ENCODE measurements around the gene CACNA1G.

Gene CACNA1G

DNA sequence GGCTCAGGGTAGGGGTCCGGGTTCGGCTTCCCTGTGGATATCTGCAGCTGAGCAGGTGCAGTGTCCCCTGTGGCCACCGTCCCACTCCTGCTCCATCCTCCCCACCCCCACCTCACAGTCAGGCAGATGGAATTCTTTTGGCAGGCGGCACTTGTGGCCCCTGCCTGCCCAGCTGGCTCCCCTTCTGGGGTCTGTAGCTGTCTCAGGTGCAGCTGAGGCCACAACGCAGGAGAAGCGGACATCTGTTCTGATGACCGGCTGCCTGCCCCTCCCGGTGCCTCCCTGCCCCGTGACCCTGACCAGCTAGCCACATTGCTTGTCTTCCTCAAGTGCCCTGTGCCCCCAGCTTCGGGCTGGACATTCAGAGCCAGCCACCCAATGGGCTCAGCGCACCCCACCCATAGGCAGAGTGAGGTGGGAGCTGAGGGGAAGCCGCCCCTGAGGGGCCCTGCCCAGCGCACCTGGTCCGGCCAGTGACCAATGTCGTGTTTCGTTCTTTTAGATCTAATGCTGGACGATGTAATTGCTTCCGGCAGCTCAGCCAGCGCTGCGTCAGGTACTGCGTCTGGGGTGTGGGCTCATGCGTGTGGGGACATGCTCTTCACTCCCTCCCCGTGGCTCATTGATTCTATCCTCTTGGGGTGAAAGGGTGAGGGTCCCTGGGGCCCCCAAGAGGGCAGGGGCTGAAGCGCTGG, 49.0 kb downstream of the CACNA1G start:
- H3K4me1 ChIP-seq (ENCODE audit: control insufficient read depth, insufficient read depth, low read length) = peaks cover 15% of the 10 kb centered on the region
- no peak overlapping the region for H3K27ac ChIP-seq (ENCODE audit: insufficient read depth, low read depth, low read length, poor library complexity, severe bottlenecking)
- H3K36me3 ChIP-seq (ENCODE audit: control insufficient read depth, insufficient read depth, low read length) = no peaks in the 10 kb centered on the region
- H3K9me3 ChIP-seq (ENCODE audit: control insufficient read depth, low read length) = no peaks in the 10 kb centered on the region
- no peak overlapping the region for H3K4me3 ChIP-seq (ENCODE audit: insufficient read depth, low read depth, low read length)
- no peaks in the 10 kb centered on the region for H3K27me3 ChIP-seq (ENCODE audit: control insufficient read depth, insufficient read depth, low read length, poor library complexity, severe bottlenecking)
- WGBS, 2 experiments = 88 to 89% methylated on average over 24 of the region's 24 CpGs

DNA sequence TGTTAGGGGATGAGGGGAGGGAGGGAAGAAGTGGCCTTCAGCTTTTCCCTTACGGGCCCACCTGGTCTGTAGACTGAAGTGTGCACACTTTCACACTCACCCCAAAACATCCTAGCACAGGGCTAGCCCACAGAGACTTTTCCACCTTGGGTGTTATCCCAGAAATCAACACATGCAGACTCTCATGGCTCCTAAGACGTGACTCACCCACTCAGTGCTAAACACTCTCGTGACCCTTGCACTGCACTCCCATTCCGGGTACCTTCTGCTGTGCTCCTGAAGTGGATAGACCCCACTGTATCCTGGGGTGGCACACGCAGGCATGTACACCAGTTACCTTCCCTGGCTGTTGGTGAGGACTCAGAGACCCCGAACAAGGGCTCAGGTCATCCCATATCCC, 51.1 kb downstream of the CACNA1G start:
- Histone ChIP-seq H3K4me3 (ENCODE audit: insufficient read depth, low read depth, low read length) (no peak overlapping the region), H3K36me3 (ENCODE audit: control insufficient read depth, insufficient read depth, low read length) (no peaks in the 10 kb centered on the region), H3K27me3 (ENCODE audit: control insufficient read depth, insufficient read depth, low read length, poor library complexity, severe bottlenecking) (no peaks in the 10 kb centered on the region), H3K4me1 (ENCODE audit: control insufficient read depth, insufficient read depth, low read length) (peaks cover 15% of the 10 kb centered on the region), H3K27ac (ENCODE audit: insufficient read depth, low read depth, low read length, poor library complexity, severe bottlenecking) (no peak overlapping the region), H3K9me3 (ENCODE audit: control insufficient read depth, low read length) (no peaks in the 10 kb centered on the region)
- WGBS, 2 experiments = 90 to 95% methylated on average over 6 of the region's 6 CpGs

DNA sequence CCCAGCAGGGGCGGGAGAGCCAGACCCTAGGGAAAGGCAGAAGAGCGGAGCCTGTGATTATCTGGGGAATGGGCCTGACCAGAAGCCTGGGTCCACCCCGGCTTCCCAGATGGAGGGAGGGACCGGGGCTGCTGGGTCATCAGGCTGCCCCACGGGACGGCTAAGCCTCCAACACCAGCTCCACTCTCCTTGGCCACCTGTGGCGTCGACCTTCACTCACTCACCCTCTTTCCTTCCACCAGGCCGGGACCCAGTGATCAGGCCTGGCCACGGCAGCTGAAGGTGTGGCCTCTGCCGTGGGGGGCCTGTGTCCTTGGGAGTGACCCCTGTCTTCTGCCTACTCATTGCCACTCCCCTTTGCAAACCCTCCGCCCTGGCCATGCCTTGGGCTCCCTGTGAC, 51.8 kb downstream of the CACNA1G start:
- WGBS, 2 experiments = 86 to 87% methylated on average over 12 of the region's 12 CpGs
- H3K4me1 ChIP-seq (ENCODE audit: control insufficient read depth, insufficient read depth, low read length) = peaks cover 15% of the 10 kb centered on the region

DNA sequence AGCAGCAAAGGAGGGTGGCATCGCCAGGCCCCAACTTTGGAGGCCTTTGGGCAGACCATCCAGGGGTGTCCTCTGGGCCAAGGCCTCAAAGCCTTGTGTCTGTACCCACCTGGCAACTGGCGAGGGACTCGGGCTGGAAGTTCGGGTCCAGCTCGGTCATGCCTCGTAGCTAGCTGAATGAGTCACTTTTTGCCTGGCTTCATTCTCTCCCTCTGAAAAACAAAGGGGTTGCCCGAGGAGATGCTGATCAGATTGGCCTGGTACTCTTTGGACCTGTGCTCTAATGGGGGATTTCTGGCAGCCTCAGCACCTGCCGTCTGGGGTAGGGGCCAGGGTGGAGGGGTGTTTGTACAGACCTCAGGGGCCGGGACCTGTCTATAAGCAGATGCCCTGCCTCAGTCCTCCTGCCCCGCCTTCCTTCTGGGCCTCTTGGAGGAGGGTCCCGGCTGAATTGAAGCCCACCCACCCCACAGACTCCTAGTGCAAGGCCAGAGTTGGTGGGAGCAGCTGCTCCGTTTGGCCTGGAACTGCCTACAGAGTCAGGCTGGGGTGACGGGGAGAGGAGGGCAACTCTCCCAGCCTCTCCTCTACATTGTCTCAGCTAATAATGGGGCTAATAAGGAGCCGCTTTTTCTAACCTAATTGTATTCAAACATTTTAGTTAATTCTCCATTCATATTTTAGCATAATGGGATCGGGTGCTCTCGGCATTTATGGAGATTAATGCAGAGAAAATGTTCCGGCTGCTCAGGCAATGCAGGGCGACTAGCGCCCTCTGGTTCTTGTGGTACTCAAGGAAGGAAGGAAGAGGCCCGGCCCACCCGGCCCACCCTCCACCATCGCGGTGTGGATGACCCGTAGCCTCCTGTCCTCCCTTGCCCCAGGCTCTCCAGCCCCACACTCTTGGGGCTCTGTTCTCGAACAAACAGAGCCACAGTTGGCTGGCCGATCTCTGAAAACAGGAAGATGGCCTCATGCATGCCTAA, 52.8 kb downstream of the CACNA1G start:
- peaks cover 15% of the 10 kb centered on the region for H3K4me1 ChIP-seq (ENCODE audit: control insufficient read depth, insufficient read depth, low read length)
- 83 to 86% methylated on average over 26 of the region's 26 CpGs for WGBS, 2 experiments

More for the DNA sequence above, 51.8 kb downstream of the CACNA1G start:
- Histone ChIP-seq H3K27ac (ENCODE audit: insufficient read depth, low read depth, low read length, poor library complexity, severe bottlenecking) (no peak overlapping the region), H3K27me3 (ENCODE audit: control insufficient read depth, insufficient read depth, low read length, poor library complexity, severe bottlenecking) (no peaks in the 10 kb centered on the region), H3K36me3 (ENCODE audit: control insufficient read depth, insufficient read depth, low read length) (no peaks in the 10 kb centered on the region), H3K9me3 (ENCODE audit: control insufficient read depth, low read length) (no peaks in the 10 kb centered on the region), H3K4me3 (ENCODE audit: insufficient read depth, low read depth, low read length) (no peak overlapping the region)

DNA sequence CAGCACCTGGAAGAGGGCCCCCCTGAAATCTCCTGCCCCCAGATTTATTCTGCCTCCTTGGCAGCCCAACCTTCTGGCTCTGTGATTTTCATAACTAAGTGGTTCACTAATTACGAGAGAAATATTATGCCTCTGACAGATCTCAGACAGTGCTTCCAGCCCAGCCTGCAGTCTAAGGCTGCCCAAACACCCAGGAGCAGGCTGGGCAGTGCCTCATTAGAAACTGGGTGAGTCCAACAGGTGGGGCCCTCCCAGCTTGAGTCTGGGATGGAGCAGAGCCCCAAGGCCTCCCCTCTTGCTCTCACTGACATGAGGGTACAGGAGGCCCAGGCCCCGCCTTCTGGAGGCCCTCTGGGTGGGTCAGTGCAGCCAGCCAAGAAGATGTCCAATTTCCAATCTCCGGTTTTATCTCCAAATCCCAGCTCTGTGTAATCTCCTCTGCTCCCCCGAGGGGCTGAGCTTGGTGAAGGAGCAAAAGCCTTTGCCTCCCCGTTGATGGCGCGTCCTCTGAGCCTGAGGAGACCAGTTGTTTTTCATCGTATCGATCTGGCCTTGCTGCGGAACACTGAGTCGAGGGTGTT, 54.0 kb downstream of the CACNA1G start:
- H3K4me1 ChIP-seq (ENCODE audit: control insufficient read depth, insufficient read depth, low read length) = peaks cover 10% of the 10 kb centered on the region
- H3K9me3 ChIP-seq (ENCODE audit: control insufficient read depth, low read length) = no peaks in the 10 kb centered on the region
- H3K4me3 ChIP-seq (ENCODE audit: insufficient read depth, low read depth, low read length) = no peak overlapping the region
- no peaks in the 10 kb centered on the region for H3K36me3 ChIP-seq (ENCODE audit: control insufficient read depth, insufficient read depth, low read length)
- WGBS, 2 experiments = 84 to 85% methylated on average over 11 of the region's 11 CpGs
- H3K27ac ChIP-seq (ENCODE audit: insufficient read depth, low read depth, low read length, poor library complexity, severe bottlenecking) = no peak overlapping the region
- H3K27me3 ChIP-seq (ENCODE audit: control insufficient read depth, insufficient read depth, low read length, poor library complexity, severe bottlenecking) = no peaks in the 10 kb centered on the region

More for the DNA sequence above, 52.8 kb downstream of the CACNA1G start:
- Histone ChIP-seq H3K27ac (ENCODE audit: insufficient read depth, low read depth, low read length, poor library complexity, severe bottlenecking) (no peak overlapping the region), H3K9me3 (ENCODE audit: control insufficient read depth, low read length) (no peaks in the 10 kb centered on the region), H3K4me3 (ENCODE audit: insufficient read depth, low read depth, low read length) (no peak overlapping the region), H3K36me3 (ENCODE audit: control insufficient read depth, insufficient read depth, low read length) (no peaks in the 10 kb centered on the region), H3K27me3 (ENCODE audit: control insufficient read depth, insufficient read depth, low read length, poor library complexity, severe bottlenecking) (no peaks in the 10 kb centered on the region)

DNA sequence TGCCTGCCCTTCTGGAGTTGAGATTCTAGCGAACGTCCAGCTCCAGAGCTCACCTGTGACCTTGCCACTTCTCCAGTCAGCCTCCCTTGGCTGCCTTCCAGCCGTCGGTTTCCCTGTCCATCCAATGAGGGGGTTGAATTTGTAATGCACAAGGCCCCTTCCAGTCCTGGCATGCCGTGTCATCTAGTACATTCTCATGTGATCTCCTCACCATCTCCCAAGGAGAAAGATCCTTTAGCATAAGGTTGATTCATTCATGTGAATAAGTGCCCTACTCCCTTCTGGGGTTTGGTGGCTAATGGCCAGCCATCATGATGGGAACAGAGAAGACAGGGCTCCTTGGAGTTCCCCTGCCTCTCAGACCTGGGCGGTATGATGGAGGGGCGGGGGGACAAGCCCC, 55.3 kb downstream of the CACNA1G start:
- H3K36me3 ChIP-seq (ENCODE audit: control insufficient read depth, insufficient read depth, low read length) = no peaks in the 10 kb centered on the region
- H3K9me3 ChIP-seq (ENCODE audit: control insufficient read depth, low read length) = no peaks in the 10 kb centered on the region
- no peaks in the 10 kb centered on the region for H3K27me3 ChIP-seq (ENCODE audit: control insufficient read depth, insufficient read depth, low read length, poor library complexity, severe bottlenecking)
- 91 to 93% methylated on average over 7 of the region's 7 CpGs for WGBS, 2 experiments
- H3K4me3 ChIP-seq (ENCODE audit: insufficient read depth, low read depth, low read length) = no peak overlapping the region
- H3K4me1 ChIP-seq (ENCODE audit: control insufficient read depth, insufficient read depth, low read length) = peaks cover 17% of the 10 kb centered on the region
- no peak overlapping the region for H3K27ac ChIP-seq (ENCODE audit: insufficient read depth, low read depth, low read length, poor library complexity, severe bottlenecking)

DNA sequence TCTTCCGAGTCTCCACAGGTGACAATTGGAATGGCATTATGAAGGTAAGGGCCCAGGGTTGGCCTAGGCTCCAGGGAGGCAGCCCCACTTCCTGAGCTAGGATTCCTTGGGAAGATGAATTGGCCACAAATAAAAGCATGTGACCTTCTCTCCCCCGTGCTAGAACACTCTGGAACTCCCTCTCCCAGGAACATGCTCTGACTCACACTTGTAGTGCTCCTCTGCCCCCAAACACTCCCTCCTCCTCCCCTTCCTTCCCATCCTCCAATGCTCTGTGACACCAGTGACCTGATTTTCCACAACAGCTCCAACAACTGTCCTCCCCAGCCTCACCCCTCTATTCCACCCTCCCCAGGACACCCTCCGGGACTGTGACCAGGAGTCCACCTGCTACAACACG, 57.8 kb downstream of the CACNA1G start:
- H3K4me1 ChIP-seq (ENCODE audit: control insufficient read depth, insufficient read depth, low read length) = peaks cover 34% of the 10 kb centered on the region
- WGBS, 2 experiments = 93 to 95% methylated on average over 4 of the region's 4 CpGs

DNA sequence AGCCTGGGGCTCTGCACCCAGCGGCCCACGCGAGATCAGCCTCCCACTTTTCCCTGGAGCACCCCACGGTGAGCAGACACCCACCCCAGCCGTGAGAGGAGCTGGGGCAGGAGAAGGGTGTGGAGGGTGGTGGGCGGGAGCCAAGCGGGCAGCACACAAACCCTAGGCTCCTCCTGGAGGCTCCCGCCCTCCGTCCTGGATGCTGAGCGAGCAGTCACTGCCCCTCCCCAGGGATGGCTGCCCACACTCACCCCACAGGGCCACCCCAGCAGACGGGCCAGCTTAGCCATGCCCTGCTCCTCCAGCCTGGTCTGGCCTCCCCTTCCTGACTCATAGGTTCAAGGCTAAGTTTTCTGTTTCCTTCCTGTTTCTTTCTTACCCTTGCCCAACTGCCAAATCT, 58.4 kb downstream of the CACNA1G start:
- no peak overlapping the region for H3K4me3 ChIP-seq (ENCODE audit: insufficient read depth, low read depth, low read length)
- no peaks in the 10 kb centered on the region for H3K9me3 ChIP-seq (ENCODE audit: control insufficient read depth, low read length)
- WGBS, 2 experiments = 88 to 91% methylated on average over 11 of the region's 11 CpGs
- H3K36me3 ChIP-seq (ENCODE audit: control insufficient read depth, insufficient read depth, low read length) = no peaks in the 10 kb centered on the region
- H3K27me3 ChIP-seq (ENCODE audit: control insufficient read depth, insufficient read depth, low read length, poor library complexity, severe bottlenecking) = no peaks in the 10 kb centered on the region
- peaks cover 40% of the 10 kb centered on the region for H3K4me1 ChIP-seq (ENCODE audit: control insufficient read depth, insufficient read depth, low read length)
- H3K27ac ChIP-seq (ENCODE audit: insufficient read depth, low read depth, low read length, poor library complexity, severe bottlenecking) = no peak overlapping the region

More for the DNA sequence above, 57.8 kb downstream of the CACNA1G start:
- Histone ChIP-seq H3K36me3 (ENCODE audit: control insufficient read depth, insufficient read depth, low read length) (no peaks in the 10 kb centered on the region), H3K9me3 (ENCODE audit: control insufficient read depth, low read length) (no peaks in the 10 kb centered on the region), H3K4me3 (ENCODE audit: insufficient read depth, low read depth, low read length) (no peak overlapping the region), H3K27me3 (ENCODE audit: control insufficient read depth, insufficient read depth, low read length, poor library complexity, severe bottlenecking) (no peaks in the 10 kb centered on the region), H3K27ac (ENCODE audit: insufficient read depth, low read depth, low read length, poor library complexity, severe bottlenecking) (no peak overlapping the region)

DNA sequence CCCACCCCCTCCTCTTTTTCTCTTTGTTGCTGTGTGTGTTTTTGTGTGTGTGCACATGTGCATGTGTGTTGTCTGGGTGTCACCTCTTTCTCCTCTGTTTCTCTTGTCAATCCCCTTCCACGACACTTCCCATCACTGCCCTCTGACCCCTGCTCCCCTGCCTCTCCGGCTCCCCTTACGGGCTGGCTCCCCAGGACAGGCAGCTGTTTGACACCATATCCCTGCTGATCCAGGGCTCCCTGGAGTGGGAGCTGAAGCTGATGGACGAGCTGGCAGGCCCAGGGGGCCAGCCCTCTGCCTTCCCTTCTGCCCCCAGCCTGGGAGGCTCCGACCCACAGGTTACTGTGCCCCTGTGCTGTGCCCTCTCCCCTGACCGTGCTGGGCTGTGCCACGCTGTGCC, 59.0 kb downstream of the CACNA1G start:
- H3K4me1 ChIP-seq (ENCODE audit: control insufficient read depth, insufficient read depth, low read length) = peaks cover 45% of the 10 kb centered on the region
- H3K36me3 ChIP-seq (ENCODE audit: control insufficient read depth, insufficient read depth, low read length) = no peaks in the 10 kb centered on the region
- no peaks in the 10 kb centered on the region for H3K9me3 ChIP-seq (ENCODE audit: control insufficient read depth, low read length)
- no peak overlapping the region for H3K4me3 ChIP-seq (ENCODE audit: insufficient read depth, low read depth, low read length)
- no peaks in the 10 kb centered on the region for H3K27me3 ChIP-seq (ENCODE audit: control insufficient read depth, insufficient read depth, low read length, poor library complexity, severe bottlenecking)
- no peak overlapping the region for H3K27ac ChIP-seq (ENCODE audit: insufficient read depth, low read depth, low read length, poor library complexity, severe bottlenecking)
- WGBS, 2 experiments = 52 to 60% methylated on average over 7 of the region's 7 CpGs

DNA sequence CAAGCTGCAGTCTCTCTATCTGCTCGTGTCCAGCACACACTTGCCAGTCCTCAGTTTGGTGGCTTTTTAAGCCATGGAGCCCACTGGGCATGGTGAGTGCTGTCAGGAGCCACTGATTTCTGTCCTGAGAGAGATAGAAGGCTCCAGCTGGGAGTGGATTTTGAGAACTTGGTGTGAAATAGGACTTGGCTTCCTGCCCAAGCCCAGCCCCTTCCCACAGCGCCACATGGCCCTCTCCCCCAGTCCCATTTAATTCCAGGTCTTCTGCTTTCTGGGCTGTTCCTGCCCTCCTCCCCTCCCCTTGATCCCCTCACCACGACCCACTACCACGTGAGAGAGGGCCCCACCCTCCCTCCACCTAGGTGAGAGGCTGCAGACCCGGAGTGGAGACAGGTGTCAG, 59.7 kb downstream of the CACNA1G start:
- Histone ChIP-seq H3K9me3 (ENCODE audit: control insufficient read depth, low read length) (no peaks in the 10 kb centered on the region), H3K4me3 (ENCODE audit: insufficient read depth, low read depth, low read length) (no peak overlapping the region), H3K27me3 (ENCODE audit: control insufficient read depth, insufficient read depth, low read length, poor library complexity, severe bottlenecking) (no peaks in the 10 kb centered on the region), H3K4me1 (ENCODE audit: control insufficient read depth, insufficient read depth, low read length) (peaks cover 45% of the 10 kb centered on the region), H3K27ac (ENCODE audit: insufficient read depth, low read depth, low read length, poor library complexity, severe bottlenecking) (no peak overlapping the region), H3K36me3 (ENCODE audit: control insufficient read depth, insufficient read depth, low read length) (no peaks in the 10 kb centered on the region)
- WGBS, 2 experiments = 55 to 56% methylated on average over 5 of the region's 5 CpGs

Measured in ectodermal cell (in vitro differentiated cells).